ENCODE measurements around the gene SMARCB1.
A peak's percentile ranks its signal among the peaks of the same experiment; 100 is the strongest.

The SMARCB1 gene

DNA sequence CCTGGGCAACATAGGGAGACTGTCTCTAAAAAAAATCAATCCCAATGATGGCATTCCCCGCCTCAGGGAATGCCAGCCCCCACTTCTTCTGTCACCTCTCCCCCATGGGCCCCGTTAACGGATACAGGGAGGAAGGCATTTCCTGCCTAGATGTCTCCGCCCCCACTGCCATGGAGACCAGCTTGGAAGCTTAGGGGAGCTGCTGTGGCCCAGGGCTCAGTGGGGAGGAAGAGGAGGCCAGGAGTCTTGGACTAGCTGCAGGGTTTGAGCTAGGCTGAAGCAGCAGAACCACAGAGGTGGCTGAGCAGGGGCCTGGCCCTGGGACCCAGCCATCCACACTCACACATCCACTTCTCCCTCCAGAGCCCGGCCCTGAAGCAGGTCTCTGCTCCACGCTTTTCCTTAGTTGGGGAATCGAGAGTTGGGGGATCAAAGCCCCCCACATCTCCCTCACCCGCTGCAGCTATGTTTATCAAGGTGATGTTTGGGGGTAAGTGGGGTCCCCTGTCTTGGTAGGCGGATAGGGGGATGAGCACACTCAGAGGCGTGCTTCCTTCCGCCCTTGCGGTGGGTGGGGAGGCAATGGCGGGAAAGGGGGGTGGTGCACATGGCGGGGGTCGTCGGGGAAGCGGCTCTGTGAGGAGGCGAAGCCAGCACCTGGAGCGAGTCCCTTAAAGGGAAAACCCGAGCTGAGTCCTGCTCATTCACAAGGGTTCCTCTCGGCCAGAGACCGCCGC is 23.8 kb upstream of the SMARCB1 start, which contains the start of gene C22orf15:
TSS of gene C22orf15 (plus strand) at position 149 of the 737 bp plus-strand sequence. CDS start at position 466, 317 bp downstream.
- no peak for DNase-seq (ENCODE audit: low read depth)

DNA sequence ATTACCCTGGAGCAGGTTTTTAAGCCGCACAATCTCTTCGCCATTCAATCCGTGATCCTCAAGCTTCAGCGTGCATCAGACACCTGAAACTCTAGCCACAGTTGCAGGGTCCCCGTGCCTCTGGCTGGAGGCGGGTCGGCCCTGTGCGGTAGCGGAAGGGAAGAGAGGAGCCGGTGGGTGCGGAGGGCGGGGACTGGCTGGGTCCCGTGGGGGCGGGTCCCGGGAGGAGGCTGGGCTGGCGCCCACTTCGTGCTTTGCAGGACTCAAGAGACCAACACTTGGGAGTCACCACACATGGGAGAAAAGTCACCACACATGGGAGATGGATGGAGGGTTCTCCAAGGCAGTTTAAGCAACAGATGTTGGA is 23.2 kb upstream of the SMARCB1 start:
- peak; percentile 49 for DNase-seq (ENCODE audit: low read depth)

DNA sequence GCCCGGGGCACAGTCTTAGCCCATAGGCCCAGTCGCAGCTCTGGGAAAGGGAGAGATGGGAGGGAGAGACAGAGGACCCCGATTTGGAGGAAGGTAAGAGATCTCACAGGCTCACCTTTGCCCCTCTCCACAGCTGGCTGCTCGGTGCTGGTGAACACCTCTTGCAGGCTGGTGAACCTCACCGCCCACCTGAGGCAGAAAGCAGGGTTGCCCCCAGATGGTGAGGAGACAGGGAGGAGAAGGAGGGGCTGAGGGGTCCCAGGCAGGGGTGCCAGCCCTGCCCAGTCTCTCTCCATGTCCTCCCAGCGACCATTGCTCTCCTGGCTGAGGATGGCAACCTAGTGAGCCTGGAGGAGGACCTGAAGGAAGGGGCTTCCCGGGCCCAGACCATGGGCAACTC is 22.8 kb upstream of the SMARCB1 start:
- no peak for DNase-seq (ENCODE audit: low read depth)

DNA sequence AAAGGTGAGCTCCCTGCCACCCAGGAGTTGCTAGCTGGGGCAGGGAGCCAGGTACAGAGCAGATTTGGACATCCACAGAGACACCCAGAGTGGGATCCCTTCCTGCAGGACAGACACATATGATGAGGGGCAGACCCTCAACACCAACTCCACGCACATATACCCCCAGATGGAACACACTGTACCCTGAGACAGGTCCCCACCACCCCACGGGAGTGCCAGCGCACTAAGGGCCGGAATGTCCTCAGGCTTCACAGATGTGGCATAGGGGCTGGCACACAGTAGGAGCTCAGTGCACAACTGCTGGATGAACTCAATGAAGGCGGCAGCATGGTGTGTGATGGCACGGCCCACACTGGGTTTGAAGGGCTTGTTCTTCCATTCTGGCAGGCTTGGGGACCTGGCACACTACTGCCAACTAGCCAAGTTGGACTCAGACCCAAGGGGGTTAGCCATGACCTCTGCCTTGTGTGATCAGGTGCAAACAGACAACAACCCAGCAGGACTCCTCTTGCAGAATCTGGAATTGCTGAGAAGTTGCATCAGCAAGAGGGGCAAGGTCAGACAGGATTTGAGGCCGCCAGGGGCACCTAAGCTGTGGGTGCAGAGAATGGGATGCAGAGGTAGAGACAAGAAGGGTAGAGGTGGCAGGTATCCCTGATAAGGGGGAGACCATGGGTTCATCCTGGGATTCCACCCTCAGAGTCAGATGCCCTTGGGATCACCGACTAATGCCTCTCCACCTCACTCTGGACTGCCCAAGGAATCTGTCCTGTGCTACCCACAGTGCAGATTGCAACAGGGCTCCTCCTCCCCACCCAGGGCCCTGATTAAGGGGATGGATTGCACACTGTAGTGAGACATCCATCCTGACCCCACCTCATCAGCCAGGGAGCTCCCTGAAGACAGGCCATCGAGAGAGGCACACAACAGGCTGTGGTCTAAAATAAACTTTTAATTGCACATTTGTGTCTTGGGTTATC is 21.6 kb upstream of the SMARCB1 start:
- no peak for DNase-seq (ENCODE audit: low read depth)

DNA sequence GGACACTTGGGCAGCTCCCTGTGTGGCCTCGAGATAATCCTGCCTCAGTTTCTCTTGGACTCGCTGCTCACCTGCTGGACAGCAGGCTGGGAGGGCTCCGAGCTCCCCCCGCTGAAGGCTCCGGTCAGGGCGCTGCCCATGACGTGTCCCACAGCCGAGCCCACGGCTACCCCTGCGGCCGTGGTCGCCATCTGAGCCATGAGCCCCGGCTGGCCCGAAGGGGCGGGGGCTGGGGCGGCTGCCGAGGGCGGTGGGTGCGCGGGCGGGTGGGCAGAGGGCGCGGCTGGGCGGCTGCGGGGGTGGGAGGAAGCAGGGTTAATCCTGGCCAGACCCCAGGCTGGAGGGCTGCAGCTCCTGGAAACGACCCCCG is 19.5 kb upstream of the SMARCB1 start:
- DNase-seq (ENCODE audit: low read depth), result no peak

DNA sequence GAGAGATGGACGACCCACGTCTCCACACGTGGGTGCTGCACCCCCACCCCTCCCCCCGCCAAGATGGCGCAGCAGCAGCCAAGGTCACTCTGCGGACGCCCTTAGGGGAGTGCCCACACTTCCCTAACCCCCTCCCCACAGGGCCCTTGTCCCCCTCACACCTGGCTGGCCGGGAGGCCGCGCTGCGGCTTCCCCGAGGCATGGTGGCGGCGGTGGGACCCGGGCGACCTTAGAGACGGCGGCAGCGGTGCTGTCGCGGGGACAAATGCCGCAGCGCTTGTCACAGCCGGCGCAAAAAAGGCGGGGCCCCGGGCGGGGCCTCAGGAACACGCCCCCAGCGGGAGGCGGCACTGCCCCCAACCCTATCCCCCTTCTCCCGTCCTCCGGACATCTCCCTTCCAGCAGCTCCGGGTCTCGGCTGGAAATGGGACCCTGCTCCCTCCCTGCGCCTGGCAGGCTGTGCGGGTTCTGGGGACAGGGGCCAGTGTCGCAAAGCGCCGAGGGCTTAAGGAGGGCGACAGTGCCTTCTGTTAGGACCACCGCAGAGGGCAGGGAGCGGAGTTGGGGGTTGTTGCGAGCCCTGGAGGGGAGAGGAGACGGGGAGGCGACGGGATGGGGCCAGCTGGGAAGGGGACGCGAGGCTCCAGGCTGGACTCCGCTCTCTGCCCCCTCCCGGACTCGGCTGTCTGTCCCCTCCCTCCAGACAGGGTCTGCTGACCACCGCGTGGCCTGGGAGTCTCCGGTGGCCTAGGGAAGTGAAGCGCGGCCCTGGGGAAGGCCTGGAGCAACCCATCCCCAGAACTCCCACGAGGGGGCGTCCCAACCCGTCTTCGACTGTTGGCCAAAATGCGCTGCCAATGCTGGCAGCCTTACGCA is 18.9 kb upstream of the SMARCB1 start, which contains the start of gene CHCHD10:
TSS of gene CHCHD10 (minus strand) at position 300 of the 876 bp plus-strand sequence. CDS start at position 202, 98 bp downstream.
- DNase-seq (ENCODE audit: low read depth), result peak; percentile 69

DNA sequence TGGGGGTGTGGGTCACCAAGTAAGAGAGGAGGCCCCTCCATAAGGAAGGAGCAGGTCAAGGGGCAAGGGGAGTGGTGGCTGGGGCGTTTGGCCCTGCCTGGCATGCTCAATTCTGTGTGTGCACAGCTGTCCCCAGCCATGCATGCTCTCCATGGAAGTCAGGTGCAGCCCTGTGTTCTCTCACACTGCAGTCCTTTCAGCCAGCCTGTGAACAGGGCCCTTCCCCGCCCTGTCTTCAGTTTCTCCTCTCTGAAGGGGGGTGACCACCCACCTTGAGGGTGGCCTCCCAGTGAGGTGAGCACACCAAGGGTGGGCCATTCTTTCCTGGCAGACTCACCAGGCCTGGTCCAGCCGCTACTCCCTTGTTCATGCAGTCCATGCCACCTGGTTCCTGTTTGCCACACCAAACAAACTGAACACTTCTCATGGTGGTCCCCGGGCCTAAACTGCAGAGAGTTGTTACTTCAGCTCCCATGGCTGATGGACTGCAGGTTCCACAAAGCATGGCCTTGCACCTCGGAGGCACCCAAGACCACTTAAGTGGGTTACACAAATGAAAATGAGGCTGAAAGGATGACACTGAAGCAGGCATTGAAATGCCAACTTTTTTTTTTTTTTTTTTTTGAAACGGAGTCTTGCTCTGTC is 17.3 kb upstream of the SMARCB1 start:
- no peak for DNase-seq (ENCODE audit: low read depth)

DNA sequence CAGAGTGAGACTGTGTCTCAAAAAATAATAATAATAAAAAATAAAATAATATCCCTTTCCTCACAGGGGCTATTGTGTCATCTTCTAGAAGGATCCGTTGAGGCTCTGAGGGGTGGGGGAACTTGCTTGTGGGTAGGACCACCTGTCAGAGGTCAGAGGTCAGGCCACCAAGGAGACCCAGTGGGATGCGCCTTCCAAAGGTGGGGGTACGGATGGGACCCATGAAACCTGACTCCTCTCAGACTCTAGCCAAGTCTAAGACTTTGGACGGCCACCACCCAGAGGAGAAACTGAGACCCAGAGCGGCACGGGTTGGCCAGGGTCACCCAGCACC is 14.5 kb upstream of the SMARCB1 start:
- no peak for DNase-seq (ENCODE audit: low read depth)

DNA sequence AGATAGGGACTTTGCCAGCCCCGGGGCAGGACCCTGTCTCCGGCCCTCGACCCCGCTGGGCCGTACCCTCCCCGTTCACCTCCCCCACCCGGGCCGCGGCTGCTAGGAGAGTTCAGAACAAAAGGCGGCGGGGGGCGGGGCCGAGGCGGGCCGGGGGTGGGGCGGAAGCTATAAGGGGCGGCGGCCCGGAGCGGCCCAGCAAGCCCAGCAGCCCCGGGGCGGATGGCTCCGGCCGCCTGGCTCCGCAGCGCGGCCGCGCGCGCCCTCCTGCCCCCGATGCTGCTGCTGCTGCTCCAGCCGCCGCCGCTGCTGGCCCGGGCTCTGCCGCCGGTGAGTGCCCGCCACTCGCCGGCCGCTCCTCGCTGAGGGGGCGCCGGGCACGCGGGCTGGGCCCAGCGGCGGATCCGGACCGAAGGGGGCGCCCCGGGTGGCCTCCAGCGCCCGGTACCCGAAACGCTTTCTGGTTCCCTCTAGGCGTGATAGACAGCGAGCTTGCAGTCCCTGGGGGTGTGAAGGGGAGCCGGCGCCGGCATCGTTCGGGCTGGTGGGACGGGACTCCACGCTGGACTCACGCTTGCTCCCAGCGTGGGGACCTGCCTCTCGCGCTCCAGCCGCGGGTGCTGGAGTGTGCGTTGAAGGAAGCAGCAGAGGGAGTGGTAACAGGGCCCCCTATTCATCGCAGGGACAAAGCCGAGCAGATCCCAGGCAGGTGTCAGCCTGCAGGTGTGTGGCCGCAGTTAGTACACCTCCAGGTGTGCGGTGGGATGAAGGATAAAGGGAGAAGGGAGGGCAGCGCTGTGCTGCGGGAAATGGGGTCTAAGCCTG is 13.9 kb upstream of the SMARCB1 start, which contains the start of gene MMP11:
TSS of gene MMP11 (plus strand) at position 201 of the 825 bp plus-strand sequence. CDS start at position 223, 22 bp downstream.
- peak; percentile 39 for DNase-seq (ENCODE audit: low read depth)

DNA sequence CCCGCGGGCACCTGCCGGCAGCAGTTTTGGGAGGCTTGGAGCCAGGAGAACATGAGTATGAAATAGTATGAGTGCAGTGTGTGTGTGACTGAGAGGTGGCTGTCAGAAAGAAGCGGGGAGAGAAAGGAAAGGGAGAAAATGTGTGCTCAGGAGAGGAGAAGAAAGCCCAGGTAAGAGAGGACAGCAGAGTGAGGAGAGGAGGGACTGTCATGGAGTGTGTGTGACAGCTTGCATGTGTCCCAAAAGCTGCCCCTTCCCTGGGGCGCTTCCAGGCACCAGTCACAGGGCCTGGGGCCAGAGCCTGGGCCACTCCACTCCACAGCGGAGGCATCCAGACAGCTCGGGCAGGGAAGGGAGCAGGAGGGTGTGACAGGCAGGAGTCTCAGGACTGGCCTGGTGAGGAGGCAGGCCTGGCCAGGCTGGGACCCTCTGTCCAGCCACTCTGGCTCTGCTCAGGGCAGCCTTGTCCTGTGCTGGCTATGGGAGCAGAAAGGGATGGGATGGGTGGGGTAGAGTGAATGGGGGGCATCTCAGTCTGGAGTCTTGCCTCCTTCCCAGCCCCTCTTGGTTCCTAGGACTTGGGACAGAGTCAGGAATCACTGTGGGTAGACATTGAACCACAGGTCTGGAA is 13.2 kb upstream of the SMARCB1 start:
- no peak for DNase-seq (ENCODE audit: low read depth)

DNA sequence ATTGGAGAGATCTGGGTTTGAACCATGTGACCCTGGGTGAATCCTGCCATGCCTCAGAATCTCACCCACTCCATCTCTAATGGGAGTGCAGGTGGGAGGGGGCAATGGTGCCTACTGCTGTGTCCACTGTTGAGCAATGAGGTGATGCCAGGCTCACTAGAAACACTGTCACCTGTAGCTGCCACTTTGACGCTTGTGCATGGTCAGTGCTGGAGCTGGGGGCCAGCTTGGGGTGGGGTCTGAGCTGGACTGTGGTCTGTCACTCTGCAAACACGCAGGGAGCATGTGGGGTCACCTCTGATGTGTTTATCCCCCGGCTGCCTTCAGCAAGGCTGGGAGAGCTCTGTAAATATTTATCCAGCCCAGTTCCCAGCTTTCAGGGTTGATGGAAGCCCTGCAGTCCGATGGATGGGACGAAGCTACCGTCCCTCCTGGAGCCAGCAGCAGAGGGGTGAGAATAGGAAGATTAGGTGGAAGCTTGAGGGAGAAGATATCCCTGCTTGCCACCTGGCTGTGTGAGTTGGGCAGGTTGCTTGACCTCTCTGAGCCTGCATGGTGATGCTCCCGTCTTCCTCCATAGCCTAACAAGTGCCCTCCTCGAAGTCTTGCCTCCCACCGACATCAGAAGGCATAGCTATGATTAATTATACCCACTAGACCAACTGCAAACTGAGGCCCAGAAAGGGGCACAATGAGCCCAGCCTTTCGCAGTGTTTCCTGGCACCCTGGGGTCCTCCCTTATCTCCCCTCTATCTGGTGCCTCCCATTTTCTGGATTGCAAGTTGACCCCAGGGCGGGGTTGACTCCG is 12.4 kb upstream of the SMARCB1 start:
- DNase-seq (ENCODE audit: low read depth), result no peak

DNA sequence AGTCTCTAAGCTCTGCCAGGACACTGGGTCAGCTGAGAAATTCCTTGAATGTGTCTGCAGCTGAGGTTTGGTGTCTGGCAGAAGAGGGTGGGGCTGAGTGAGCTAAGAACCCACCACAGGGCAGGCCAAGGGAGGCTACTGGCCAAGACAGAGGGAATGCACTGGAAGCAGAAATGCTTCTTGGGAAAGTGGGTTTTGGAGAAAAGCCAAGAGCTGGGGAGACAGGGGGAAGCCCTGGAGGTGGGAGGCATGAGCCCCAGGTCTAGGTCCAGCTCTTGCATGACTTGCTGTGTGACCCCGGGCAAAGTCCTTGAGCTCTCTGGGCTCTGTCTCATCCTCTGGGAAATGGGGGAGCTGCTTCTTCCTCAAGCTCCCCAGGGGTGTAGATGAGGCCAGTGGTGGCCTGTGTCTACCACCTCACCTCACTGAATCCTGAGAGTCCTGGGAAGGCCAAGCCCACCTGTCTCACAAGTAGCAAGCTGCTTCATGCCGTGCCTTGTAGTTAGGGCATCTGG is 11.8 kb upstream of the SMARCB1 start:
- DNase-seq (ENCODE audit: low read depth), result no peak

DNA sequence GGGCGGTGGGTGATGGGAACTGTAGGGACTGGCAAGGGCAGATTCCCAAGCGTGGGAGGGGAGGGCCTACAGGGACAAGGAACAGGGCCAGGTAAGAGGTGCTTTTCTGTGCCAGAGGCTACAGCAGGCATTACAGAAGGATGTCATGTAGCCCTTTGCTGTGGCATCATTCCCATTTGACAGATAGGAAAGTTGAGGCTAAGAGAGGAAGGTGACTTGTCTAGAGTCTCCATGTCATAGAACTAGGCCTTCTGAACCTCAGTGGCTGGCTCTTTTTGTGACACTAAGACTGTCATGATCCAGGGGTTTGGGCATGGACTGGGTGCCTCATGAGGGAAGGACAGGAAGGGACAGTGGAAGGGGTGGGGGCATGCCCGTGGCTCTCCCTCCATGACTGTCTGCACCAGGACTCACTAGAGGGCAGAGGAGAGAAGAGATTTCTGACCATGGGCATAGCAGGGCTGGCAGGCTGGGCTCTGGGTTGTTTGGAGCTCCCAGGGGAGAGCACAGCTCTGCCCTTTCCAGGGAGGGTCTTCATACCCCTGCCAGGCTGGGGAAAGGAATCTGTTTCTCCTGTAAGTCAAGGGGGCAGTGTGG is 10.9 kb upstream of the SMARCB1 start:
- DNase-seq (ENCODE audit: low read depth), result no peak

DNA sequence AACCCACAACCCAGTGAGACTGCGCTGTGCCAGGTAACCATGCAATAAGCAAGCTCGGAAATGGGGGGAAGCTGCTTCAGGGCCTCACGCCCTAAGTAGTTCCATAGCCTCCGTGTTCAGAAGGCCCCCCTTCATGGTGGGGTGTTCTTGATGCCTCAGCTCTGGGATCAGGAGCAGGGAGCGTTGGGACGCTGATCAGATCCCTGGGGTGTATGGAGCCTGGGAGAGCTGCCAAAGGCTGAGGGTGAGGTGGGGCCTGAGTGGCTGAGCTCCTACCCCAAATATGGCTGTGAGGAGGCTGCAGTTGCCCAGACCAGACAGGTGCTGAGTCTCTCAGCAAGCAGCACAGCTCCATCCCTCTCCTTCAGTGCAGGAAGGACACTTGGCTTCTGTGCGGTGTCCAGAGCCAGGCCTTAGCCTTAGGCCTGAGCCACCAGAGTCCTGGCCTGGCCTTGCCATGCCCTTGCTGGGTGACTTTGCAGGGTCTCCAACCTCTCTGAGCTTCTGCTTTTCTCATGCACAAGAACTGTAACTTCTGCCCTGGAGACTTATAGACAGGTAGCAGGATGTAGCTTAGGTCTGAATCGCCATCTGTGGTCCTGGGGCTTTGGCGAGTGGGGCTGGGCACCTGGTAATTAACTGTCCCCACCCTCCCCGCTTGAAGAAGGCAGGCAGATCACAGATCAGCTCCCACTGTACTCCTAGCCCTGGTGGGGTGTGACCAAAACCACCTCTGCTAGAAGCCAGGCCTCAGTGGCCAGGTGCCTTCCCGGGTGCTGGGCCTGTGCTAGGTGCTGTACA is 8.8 kb upstream of the SMARCB1 start:
- no peak for DNase-seq (ENCODE audit: low read depth)

DNA sequence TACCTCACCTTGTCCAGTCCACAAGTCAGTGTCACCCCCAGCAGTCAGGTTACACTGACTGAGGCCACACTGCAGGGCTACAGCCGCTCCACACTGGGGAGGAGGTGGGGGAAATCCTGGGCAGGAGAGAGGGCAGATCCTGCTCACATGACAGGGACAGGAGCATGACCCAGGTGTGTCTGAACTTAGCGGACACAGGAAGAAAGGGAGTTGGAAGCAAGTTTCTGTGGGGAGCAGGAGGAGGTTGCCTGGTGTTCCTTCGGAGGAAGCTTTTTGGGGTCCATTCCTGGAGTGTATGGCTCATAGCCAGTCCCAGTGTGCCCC is 8.2 kb upstream of the SMARCB1 start:
- DNase-seq (ENCODE audit: low read depth), result no peak

DNA sequence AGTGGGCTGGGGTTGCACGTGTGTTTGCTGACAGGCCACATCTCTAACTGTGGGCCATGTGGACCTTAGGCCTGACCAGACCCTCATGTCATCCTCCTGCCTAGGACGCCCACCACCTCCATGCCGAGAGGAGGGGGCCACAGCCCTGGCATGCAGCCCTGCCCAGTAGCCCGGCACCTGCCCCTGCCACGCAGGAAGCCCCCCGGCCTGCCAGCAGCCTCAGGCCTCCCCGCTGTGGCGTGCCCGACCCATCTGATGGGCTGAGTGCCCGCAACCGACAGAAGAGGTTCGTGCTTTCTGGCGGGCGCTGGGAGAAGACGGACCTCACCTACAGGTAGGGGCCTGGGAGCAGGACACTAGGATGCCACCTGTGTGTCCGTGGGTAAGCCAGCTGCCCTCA is 7.7 kb upstream of the SMARCB1 start:
- DNase-seq (ENCODE audit: low read depth), result no peak

DNA sequence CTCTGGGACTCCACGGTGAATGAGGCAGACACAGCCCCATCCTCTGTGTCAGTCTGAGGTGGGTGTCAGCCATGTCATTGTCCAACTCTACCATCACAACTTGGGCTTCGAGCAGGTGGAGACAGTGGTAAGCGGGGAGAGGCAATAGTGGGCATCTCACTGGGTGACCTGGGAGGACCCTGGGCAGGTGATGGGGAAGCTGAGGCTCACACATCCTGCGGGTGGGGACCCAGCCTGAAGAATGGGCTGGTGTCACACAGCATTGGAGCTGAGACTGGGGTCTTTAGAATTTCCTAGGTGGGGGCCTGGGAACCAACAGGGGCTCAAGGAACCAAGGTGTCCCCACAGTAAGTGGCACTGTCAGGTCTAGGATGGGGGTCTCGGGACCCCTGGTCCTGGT is 7.0 kb upstream of the SMARCB1 start:
- no peak for DNase-seq (ENCODE audit: low read depth)

Data from stimulated activated CD8-positive, alpha-beta memory T cell treated with anti-CD3 and anti-CD28 coated beads, Interleukin-4, amount 100 ng/mL, for 24 hours (primary cell).